GM12874 (cell line): ENCODE data around the gene ACVR1C.

Experiments used
- TF ChIP-seq, protein P1 (sequence below): IDR thresholded peaks from 2 replicates; pipeline ENCODE4 v1.5.1; 2011; ENCODE audit warnings: low read depth, mild to moderate bottlenecking, control low read depth, low read length, moderate library complexity; ENCODE audit not compliant: insufficient read depth

Gene ACVR1C

DNA sequence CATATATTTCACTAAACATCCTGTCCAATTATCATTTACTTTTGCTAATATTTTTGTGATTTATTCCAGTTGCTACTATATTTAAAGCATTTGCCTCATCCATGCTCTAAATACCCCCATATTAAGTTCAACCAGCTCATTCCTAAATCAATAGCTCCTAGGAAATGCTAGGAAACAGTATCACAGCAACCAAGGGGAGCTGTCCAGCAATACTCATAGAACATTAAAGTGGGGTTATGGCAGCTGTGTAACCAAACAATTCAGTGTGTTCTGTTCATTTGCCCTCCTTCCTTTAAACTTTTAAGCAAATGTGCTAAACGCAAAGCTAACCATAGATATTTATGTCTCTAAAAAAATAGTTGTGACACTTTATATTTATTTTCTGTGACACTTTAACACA is 41.1 kb downstream of the ACVR1C start:
- TF ChIP-seq, protein P1, sequence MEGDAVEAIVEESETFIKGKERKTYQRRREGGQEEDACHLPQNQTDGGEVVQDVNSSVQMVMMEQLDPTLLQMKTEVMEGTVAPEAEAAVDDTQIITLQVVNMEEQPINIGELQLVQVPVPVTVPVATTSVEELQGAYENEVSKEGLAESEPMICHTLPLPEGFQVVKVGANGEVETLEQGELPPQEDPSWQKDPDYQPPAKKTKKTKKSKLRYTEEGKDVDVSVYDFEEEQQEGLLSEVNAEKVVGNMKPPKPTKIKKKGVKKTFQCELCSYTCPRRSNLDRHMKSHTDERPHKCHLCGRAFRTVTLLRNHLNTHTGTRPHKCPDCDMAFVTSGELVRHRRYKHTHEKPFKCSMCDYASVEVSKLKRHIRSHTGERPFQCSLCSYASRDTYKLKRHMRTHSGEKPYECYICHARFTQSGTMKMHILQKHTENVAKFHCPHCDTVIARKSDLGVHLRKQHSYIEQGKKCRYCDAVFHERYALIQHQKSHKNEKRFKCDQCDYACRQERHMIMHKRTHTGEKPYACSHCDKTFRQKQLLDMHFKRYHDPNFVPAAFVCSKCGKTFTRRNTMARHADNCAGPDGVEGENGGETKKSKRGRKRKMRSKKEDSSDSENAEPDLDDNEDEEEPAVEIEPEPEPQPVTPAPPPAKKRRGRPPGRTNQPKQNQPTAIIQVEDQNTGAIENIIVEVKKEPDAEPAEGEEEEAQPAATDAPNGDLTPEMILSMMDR, result no peak

DNA sequence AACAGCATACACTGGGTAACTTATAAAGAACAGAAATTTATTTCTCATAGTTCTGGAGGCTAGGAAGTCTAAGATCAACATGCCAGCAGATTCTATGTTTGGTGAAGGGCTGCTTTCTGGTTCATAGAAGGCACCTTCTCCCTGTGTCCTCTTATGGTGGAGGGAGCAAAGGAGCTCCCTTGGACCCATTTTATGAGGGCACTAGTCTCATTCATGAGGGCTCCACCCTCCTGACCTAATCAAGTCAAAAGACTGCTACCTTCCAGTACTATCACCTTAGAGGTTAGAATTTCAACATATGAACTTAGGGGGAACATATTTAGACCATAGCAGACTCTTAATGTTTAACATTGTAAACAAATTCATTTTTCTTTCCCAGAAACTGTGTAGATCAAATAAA is 54.5 kb downstream of the ACVR1C start:
- TF ChIP-seq, protein P1, result no peak

DNA sequence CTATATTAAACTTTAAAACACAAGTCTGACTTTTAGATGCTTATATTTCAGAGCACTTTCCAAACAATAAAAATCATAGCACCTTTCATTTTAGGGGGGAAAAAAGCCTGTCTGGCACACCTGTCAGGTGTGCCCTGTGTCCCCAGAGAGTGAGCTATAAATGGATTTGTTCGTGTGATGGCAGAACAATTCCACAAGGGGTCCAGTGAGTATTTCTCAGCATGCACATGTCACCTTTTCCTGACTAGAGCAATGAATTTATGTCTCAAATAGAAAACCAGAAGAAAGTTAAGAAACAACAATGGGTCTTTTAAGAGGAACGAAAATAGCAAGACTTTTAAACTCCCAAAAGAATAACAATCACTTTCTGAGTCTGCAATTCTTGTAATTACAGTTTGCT is 55.9 kb downstream of the ACVR1C start:
- TF ChIP-seq, protein P1, result peak; percentile 27; the same call in 1 of the 2 replicates

DNA sequence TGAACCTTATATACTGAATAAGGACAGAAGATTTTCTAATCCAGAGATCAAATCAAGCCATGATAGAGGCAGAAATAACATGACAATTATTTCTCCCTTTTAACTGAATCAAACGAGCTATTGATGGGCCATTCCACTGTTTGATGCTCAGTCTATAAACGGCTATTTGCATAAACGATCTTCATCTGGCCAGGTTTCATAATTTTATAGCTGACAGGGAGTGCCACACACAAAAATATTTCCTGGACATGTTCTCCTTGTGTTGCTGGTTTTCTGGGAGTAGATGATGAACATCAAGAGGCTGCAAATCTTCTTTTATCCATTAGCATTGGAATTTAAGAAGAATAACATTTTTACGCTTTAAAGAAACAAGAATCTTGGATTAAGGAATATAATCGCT is 63.1 kb downstream of the ACVR1C start:
- TF ChIP-seq, protein P1, result no peak

DNA sequence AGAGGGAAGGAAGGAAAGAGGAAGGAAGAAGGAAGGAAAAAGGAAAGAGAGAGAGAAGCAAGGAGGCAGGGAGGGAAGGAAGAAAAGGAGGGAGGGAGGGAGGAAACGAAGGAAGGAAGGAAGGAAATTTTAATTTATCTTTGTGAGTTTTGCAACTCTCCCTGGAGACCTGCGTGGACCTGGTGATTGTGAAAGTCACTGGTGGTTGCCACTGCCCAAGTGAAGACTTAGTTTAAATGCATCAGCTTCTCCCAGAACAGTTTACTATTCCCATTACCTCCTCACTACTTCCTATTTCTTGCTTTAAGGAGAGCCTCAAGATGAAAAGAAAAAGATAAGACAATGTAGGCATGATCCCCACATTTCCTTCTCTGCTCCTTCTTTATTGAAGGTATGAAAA is 68.8 kb downstream of the ACVR1C start:
- TF ChIP-seq, protein P1, result no peak

DNA sequence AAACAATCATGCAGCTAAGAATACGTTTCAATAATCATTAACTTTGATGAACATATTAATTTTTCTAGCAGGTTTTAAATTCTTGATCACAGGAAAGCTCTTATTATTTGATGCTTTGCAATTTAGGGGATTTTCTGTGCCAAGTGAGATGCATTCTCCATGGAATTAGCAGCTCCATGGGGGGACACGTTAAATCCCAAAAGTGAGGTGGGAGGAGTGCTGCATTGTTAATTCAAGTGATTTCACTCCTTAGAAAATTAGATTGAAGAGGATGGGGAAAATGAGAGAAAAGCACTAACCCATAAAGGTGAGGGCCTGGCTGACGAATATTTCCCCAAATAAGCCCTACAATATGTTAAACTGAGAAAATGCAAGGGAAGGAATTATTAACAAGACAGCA is 69.2 kb downstream of the ACVR1C start:
- TF ChIP-seq, protein P1, result no peak

DNA sequence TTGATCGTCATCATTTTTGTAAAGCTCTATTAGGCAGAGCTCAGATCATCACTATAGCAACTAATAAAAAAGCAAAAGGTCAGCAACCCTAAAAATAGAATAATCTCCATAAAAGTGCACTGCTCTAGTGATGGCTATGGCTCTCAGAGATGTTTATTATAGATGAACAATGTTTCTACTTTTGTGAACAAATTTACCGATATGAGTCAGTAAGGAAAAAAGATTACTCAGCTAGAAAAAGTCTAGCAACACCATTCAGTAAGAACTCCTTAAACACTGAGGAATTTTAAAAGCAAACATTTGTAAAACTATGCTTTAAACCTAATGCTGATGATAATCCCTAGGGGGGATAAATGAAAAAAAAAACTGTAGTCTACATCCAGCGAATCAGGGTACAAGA is 69.6 kb downstream of the ACVR1C start:
- TF ChIP-seq, protein P1, result no peak

DNA sequence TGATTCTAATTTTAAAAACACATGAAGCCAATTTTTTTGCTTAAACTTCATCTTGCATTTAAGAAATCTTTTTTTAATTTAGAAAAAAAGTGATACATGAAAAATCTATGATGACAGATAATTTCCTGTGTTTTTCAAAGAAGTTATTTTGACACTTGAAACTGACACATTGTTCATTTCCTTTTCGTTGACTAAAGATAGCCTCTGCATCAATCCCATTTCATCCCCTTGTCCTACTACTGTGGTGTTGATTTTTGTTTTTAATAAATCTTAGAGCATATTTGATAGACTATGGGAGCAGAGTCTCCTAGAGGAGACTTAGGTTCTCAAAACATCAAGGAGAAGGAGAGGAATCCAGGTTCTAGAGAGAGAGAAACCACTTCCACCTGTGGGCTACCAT is 70.9 kb downstream of the ACVR1C start:
- TF ChIP-seq, protein P1, result no peak
